HG02610 (cell line): Measurements from ENCODE around the gene TMEM178B.
"Not testable (repeated sequence)": the region's sequence is repeated elsewhere in the genome, so short reads cannot be mapped to it uniquely, and the experiment has no call there.

Source experiments
- ATAC-seq: cut with Tn5 transposase; IDR thresholded peaks from one replicate; pipeline ENCODE4 v1.9.1; 2021; ENCODE audit warnings: mild to moderate bottlenecking, moderate library complexity; ENCODE audit not compliant: unreplicated experiment

TMEM178B gene

GRCh38 chr7:141301544-141301943 lies 227.7 kb downstream of the TMEM178B start:
- no peak for ATAC-seq

GRCh38 chr7:141302617-141303016 lies 228.8 kb downstream of the TMEM178B start:
- no peak for ATAC-seq

GRCh38 chr7:141304291-141304690 lies 230.4 kb downstream of the TMEM178B start:
- ATAC-seq, result no peak

- no peak for ATAC-seq
Observed at GRCh38 chr7:141306081-141306480, 232.2 kb downstream of the TMEM178B start.

GRCh38 chr7:141312395-141312794 lies 238.5 kb downstream of the TMEM178B start:
- ATAC-seq, result no peak

- no peak for ATAC-seq
Observed at GRCh38 chr7:141312828-141313521, 239.1 kb downstream of the TMEM178B start.

- no peak for ATAC-seq
Observed at GRCh38 chr7:141313896-141314295, 240.0 kb downstream of the TMEM178B start.

- no peak for ATAC-seq
Observed at GRCh38 chr7:141317033-141317585, 243.2 kb downstream of the TMEM178B start.

- no peak for ATAC-seq
Observed at GRCh38 chr7:141320287-141320686, 246.4 kb downstream of the TMEM178B start.

- no peak for ATAC-seq
Observed at GRCh38 chr7:141322383-141322782, 248.5 kb downstream of the TMEM178B start.

GRCh38 chr7:141323826-141324225 lies 250.0 kb downstream of the TMEM178B start:
- no peak for ATAC-seq

GRCh38 chr7:141324870-141325269 lies 251.0 kb downstream of the TMEM178B start:
- no peak for ATAC-seq

- no peak for ATAC-seq
Observed at GRCh38 chr7:141325275-141325674, 251.4 kb downstream of the TMEM178B start.

GRCh38 chr7:141328290-141328689 lies 254.4 kb downstream of the TMEM178B start:
- ATAC-seq, result no peak

- ATAC-seq, result not testable (repeated sequence)
Observed at GRCh38 chr7:141330285-141330684, 256.4 kb downstream of the TMEM178B start.

GRCh38 chr7:141333459-141333858 lies 259.6 kb downstream of the TMEM178B start:
- ATAC-seq, result no peak

GRCh38 chr7:141335164-141335563 lies 261.3 kb downstream of the TMEM178B start:
- no peak for ATAC-seq

GRCh38 chr7:141339603-141340002 lies 265.7 kb downstream of the TMEM178B start:
- ATAC-seq, result no peak

GRCh38 chr7:141340991-141341390 lies 267.1 kb downstream of the TMEM178B start:
- no peak for ATAC-seq

- no peak for ATAC-seq
Observed at GRCh38 chr7:141342621-141343408, 269.0 kb downstream of the TMEM178B start.

GRCh38 chr7:141344153-141344935 lies 270.5 kb downstream of the TMEM178B start:
- ATAC-seq, result no peak
